Ovary (tissue), 1 donor: ENCODE data around the gene S1PR5.

Source experiments
- EP300 ChIP-seq: sonication (generic); formaldehyde crosslinking; IDR thresholded peaks from one replicate; pipeline ENCODE4 v1.6.1; 2017; ENCODE audit warnings: antibody characterized with exemption
- POLR2A ChIP-seq: fragments of 450-650 bp; IDR thresholded peaks from one replicate; pipeline ENCODE4 v1.6.1; 2017; ENCODE audit warnings: antibody characterized with exemption, mild to moderate bottlenecking, moderate library complexity

GRCh38 chr19:10501971-10502523 lies 15.2 kb downstream of the S1PR5 start:
- TF ChIP-seq POLR2A (no peak), EP300 (no peak)
